H9 (cell line): ENCODE results near the gene JAML. TPM values are rescaled to one million over a fixed set of nuclear protein-coding genes. Genes with fewer than 3 reads are reported as not detected.

Experiments
- DNase-seq: peaks from one replicate; pipeline ENCODE4 v3.0.0-alpha.2; 2017
- H2AFZ ChIP-seq: one replicate; pipeline ENCODE4 v1.6.1; 2013; ENCODE audit warnings: mild to moderate bottlenecking, low read length, control low read depth, moderate library complexity
- H2AK5ac ChIP-seq: 2 replicates; pipeline ENCODE4 v1.6.1; 2013; ENCODE audit warnings: low read length, control low read depth, mixed read lengths; ENCODE audit not compliant: insufficient read length
- H2BK120ac ChIP-seq: one replicate; pipeline ENCODE4 v1.6.1; 2013; ENCODE audit warnings: low read depth, mild to moderate bottlenecking, low read length, control low read depth, inconsistent platforms; ENCODE audit not compliant: poor library complexity, severe bottlenecking
- H2BK12ac ChIP-seq: 2 replicates; pipeline ENCODE4 v1.6.1; 2013; ENCODE audit warnings: low read length, control low read depth, mixed read lengths, low read depth; ENCODE audit not compliant: insufficient read length
- H2BK15ac ChIP-seq: 2 replicates; pipeline ENCODE4 v1.6.1; 2013; ENCODE audit warnings: low read depth, low read length, control low read depth
- H2BK20ac ChIP-seq: one replicate; pipeline ENCODE4 v1.6.1; 2013; ENCODE audit warnings: low read depth, mild to moderate bottlenecking, low read length, control low read depth, inconsistent platforms; ENCODE audit not compliant: poor library complexity, severe bottlenecking
- H2BK5ac ChIP-seq: 2 replicates; pipeline ENCODE4 v1.6.1; 2013; ENCODE audit warnings: low read length, control low read depth, mixed read lengths; ENCODE audit not compliant: insufficient read length
- H3K14ac ChIP-seq: 2 replicates; pipeline ENCODE4 v1.6.1; 2013; ENCODE audit warnings: low read length, control low read depth; ENCODE audit not compliant: insufficient read depth
- H3K18ac ChIP-seq: 2 replicates; pipeline ENCODE4 v1.6.1; 2013; ENCODE audit warnings: low read depth, mild to moderate bottlenecking, mixed read lengths, low read length, control low read depth; ENCODE audit not compliant: insufficient read length
- H3K23ac ChIP-seq: 2 replicates; pipeline ENCODE4 v1.6.1; 2013; ENCODE audit warnings: low read length, control low read depth, mixed read lengths, low read depth; ENCODE audit not compliant: insufficient read length
- H3K23me2 ChIP-seq: 2 replicates; pipeline ENCODE4 v1.6.1; 2013; ENCODE audit warnings: low read depth, mild to moderate bottlenecking, mixed read lengths, low read length, control low read depth; ENCODE audit not compliant: insufficient read length, poor library complexity, severe bottlenecking
- H3K27ac ChIP-seq: 2 replicates; pipeline ENCODE4 v1.5.1; 2013; ENCODE audit warnings: low read length, control low read depth, mixed read lengths, low read depth; ENCODE audit not compliant: insufficient read length
- H3K27me3 ChIP-seq: 2 replicates; pipeline ENCODE4 v1.6.1; 2013; ENCODE audit warnings: low read length, control low read depth, inconsistent platforms; ENCODE audit not compliant: insufficient read depth
- H3K4ac ChIP-seq: 2 replicates; pipeline ENCODE4 v1.6.1; 2013; ENCODE audit warnings: low read depth, mild to moderate bottlenecking, control low read depth, inconsistent platforms, low read length, moderate library complexity
- H3K4me1 ChIP-seq: 2 replicates; pipeline ENCODE4 v1.6.1; 2013; ENCODE audit warnings: low read length, control low read depth, inconsistent platforms; ENCODE audit not compliant: insufficient read depth
- H3K4me2 ChIP-seq: 2 replicates; pipeline ENCODE4 v1.6.1; 2013; ENCODE audit warnings: low read length, control low read depth, mixed read lengths; ENCODE audit not compliant: insufficient read length, insufficient read depth
- H3K56ac ChIP-seq: 2 replicates; pipeline ENCODE4 v1.6.1; 2013; ENCODE audit warnings: low read depth, mild to moderate bottlenecking, mixed read lengths, low read length, control low read depth; ENCODE audit not compliant: insufficient read length
- H3K79me1 ChIP-seq: 2 replicates; pipeline ENCODE4 v1.6.1; 2013; ENCODE audit warnings: low read depth, mild to moderate bottlenecking, moderate library complexity, low read length, control low read depth, inconsistent platforms; ENCODE audit not compliant: insufficient read depth, poor library complexity, severe bottlenecking
- H3K79me2 ChIP-seq: 2 replicates; pipeline ENCODE4 v1.6.1; 2013; ENCODE audit warnings: low read length, control low read depth, inconsistent platforms; ENCODE audit not compliant: insufficient read depth
- H3K9ac ChIP-seq: 2 replicates; pipeline ENCODE4 v1.6.1; 2013; ENCODE audit warnings: low read length, control low read depth, mixed read lengths; ENCODE audit not compliant: insufficient read length; ENCODE audit errors: extremely low read depth
- H3K9me3 ChIP-seq: one replicate; pipeline ENCODE4 v1.6.1; 2013; ENCODE audit warnings: low read depth, low read length, inconsistent platforms; ENCODE audit not compliant: control insufficient read depth
- H3T11ph ChIP-seq: one replicate; pipeline ENCODE4 v1.6.1; 2013; ENCODE audit warnings: mild to moderate bottlenecking, low read length, control low read depth, inconsistent platforms
- H4K20me1 ChIP-seq: one replicate; pipeline ENCODE4 v1.6.1; 2013; ENCODE audit not compliant: control insufficient read depth, insufficient read length, insufficient read depth
- H4K5ac ChIP-seq: 2 replicates; pipeline ENCODE4 v1.6.1; 2013; ENCODE audit warnings: low read depth, mild to moderate bottlenecking, mixed read lengths, low read length, control low read depth; ENCODE audit not compliant: insufficient read length
- H4K8ac ChIP-seq: replicated peaks from 2 replicates; pipeline ENCODE4 v1.6.1; 2013; ENCODE audit warnings: low read length, control low read depth, mixed read lengths, low read depth; ENCODE audit not compliant: insufficient read length
- H4K91ac ChIP-seq: 2 replicates; pipeline ENCODE4 v1.6.1; 2013; ENCODE audit warnings: low read depth, mild to moderate bottlenecking, moderate library complexity, mixed read lengths, low read length, control low read depth; ENCODE audit not compliant: insufficient read length
- H3K27ac Mint-ChIP-seq, 3 experiments: 2 replicates in 2 of 3; 3 replicates in 1 of 3; pipeline ENCODE4 v1.8.0; 2020 to 2021; ENCODE audit warnings: mixed read lengths in 3 of 3, mild to moderate bottlenecking in 1 of 3, moderate library complexity in 1 of 3
- H3K27me3 Mint-ChIP-seq: 2 replicates; pipeline ENCODE4 v1.8.0; 2021; ENCODE audit warnings: low read depth, mild to moderate bottlenecking, moderate library complexity, mixed read lengths
- H3K36me3 Mint-ChIP-seq, 3 experiments: 2 replicates in 2 of 3; 3 replicates in 1 of 3; pipeline ENCODE4 v1.8.0; 2020 to 2021; ENCODE audit warnings: low read depth in 3 of 3, mixed read lengths in 3 of 3; ENCODE audit not compliant: insufficient read depth in 1 of 3
- H3K4me1 Mint-ChIP-seq, 2 experiments: 2 replicates each; pipeline ENCODE4 v1.8.0; 2020; ENCODE audit warnings: mixed read lengths in 2 of 2
- H3K4me3 Mint-ChIP-seq, 2 experiments: 2 replicates in 1 of 2; 3 replicates in 1 of 2; pipeline ENCODE4 v1.8.0; 2020 to 2021; ENCODE audit warnings: mild to moderate bottlenecking in 2 of 2, mixed read lengths in 2 of 2, moderate library complexity in 1 of 2
- H3K9me3 Mint-ChIP-seq, 2 experiments: 2 replicates in 1 of 2; 3 replicates in 1 of 2; pipeline ENCODE4 v1.8.0; 2020; ENCODE audit warnings: mild to moderate bottlenecking in 2 of 2, mixed read lengths in 2 of 2, moderate library complexity in 1 of 2
- WGBS: extraction: QIAGEN DNeasy Blood & Tissue Kit; methylation state at CpG from one replicate; pipeline ENCODE4 v1.1.7; 2013; ENCODE audit warnings: missing lambda C conversion rate, low lambda C conversion rate, mixed read lengths; ENCODE audit not compliant: insufficient read length; ENCODE audit errors: extremely low coverage; 5-methylcytosine and 5-hydroxymethylcytosine counted together
- total RNA-seq: library from RNA; stranded (reverse); gene quantifications from 2 replicates; pipeline ENCODE4 v1.2.1, GENCODE V29; 2021
- TF ChIP-seq, protein P1 (sequence below): fragments of 200-600 bp; sonication (generic); conservative IDR thresholded peaks from 3 replicates; pipeline ENCODE4 v1.8.0; 2021; ENCODE audit warnings: antibody characterized with exemption, mild to moderate bottlenecking

The JAML gene
- total RNA-seq, 1 experiment from 2014 or later, result 0.48 TPM

- H2BK15ac ChIP-seq, result no peak overlapping the region
- no peak overlapping the region for H3K56ac ChIP-seq
- H4K20me1 ChIP-seq, result no peaks in the 10 kb centered on the region
- H2BK5ac ChIP-seq, result no peak overlapping the region
- no peak overlapping the region for H3K18ac ChIP-seq
- H2BK20ac ChIP-seq, result no peak overlapping the region
- no peak overlapping the region for H2BK120ac ChIP-seq
- no peaks in the 10 kb centered on the region for H3K79me1 ChIP-seq
- no peak overlapping the region for H2BK12ac ChIP-seq
- no peak overlapping the region for H4K5ac ChIP-seq
- WGBS, result no CpG with 5 or more reads among the region's 6 CpGs
- no peak overlapping the region for H3K4me2 ChIP-seq
- H3K4me1 ChIP-seq, result peaks cover 6% of the 10 kb centered on the region; the same call in 1 of the 2 replicates
- no peak overlapping the region for H3K23ac ChIP-seq
- TF ChIP-seq, protein P1, sequence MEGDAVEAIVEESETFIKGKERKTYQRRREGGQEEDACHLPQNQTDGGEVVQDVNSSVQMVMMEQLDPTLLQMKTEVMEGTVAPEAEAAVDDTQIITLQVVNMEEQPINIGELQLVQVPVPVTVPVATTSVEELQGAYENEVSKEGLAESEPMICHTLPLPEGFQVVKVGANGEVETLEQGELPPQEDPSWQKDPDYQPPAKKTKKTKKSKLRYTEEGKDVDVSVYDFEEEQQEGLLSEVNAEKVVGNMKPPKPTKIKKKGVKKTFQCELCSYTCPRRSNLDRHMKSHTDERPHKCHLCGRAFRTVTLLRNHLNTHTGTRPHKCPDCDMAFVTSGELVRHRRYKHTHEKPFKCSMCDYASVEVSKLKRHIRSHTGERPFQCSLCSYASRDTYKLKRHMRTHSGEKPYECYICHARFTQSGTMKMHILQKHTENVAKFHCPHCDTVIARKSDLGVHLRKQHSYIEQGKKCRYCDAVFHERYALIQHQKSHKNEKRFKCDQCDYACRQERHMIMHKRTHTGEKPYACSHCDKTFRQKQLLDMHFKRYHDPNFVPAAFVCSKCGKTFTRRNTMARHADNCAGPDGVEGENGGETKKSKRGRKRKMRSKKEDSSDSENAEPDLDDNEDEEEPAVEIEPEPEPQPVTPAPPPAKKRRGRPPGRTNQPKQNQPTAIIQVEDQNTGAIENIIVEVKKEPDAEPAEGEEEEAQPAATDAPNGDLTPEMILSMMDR, result no peak
- H3T11ph ChIP-seq, result no peak overlapping the region
- no peak overlapping the region for H3K4me3 Mint-ChIP-seq
- H4K8ac ChIP-seq, result no peak overlapping the region
- no peaks in the 10 kb centered on the region for H3K9me3 ChIP-seq
- H3K27ac Mint-ChIP-seq, result no peak overlapping the region
- H3K4me1 Mint-ChIP-seq, result peaks cover 18 to 23% of the 10 kb centered on the region in 2 experiments
- peaks cover 91% of the 10 kb centered on the region for H3K27me3 Mint-ChIP-seq
- H3K36me3 Mint-ChIP-seq, result no peaks in the 10 kb centered on the region
- H3K79me2 ChIP-seq, result no peaks in the 10 kb centered on the region
- H3K4ac ChIP-seq, result no peak overlapping the region
- no peak overlapping the region for H3K9ac ChIP-seq
- no peak overlapping the region for H3K14ac ChIP-seq
- H4K91ac ChIP-seq, result no peak overlapping the region
- peaks cover 21% of the 10 kb centered on the region; the same call in 1 of the 2 replicates for H3K27me3 ChIP-seq
- H3K23me2 ChIP-seq, result peaks cover 4% of the 10 kb centered on the region
- H3K9me3 Mint-ChIP-seq, result no peaks in the 10 kb centered on the region
- H2AFZ ChIP-seq, result no peak overlapping the region
- H3K27ac ChIP-seq, result no peak overlapping the region
- no peak overlapping the region for H2AK5ac ChIP-seq
- no peak for DNase-seq
These were observed 63.0 kb downstream of the JAML start for GRCh38 chr11:118161786-118162185.
